WTC11 (cell line): ENCODE results near the gene IMMP1L. TPM values are rescaled to one million over a fixed set of nuclear protein-coding genes. Genes with fewer than 3 reads are reported as not detected.

Experiments used
- ATAC-seq: fragments of 200-7000 bp; cut with Tn5 transposase; 2 replicates; pipeline ENCODE4 v1.10.0; 2021; ENCODE audit warnings: mild to moderate bottlenecking, moderate library complexity
- CTCF ChIA-PET: fragments of 300-600 bp; sonication (Branson Sonifier 250); formaldehyde crosslinking; loops from one replicate; lab custom pipeline; 2021; ENCODE audit warnings: antibody characterized with exemption; lab: Charles Lee
- POLR2A ChIA-PET: fragments of 350-600 bp; sonication (Branson Sonifier 250); formaldehyde crosslinking; loops from one replicate; lab custom pipeline; 2021; ENCODE audit warnings: antibody characterized with exemption; lab: Charles Lee
- DNase-seq: peaks from one replicate; pipeline ENCODE4 v3.0.0; 2021; ENCODE audit warnings: low spot score
- H3K27ac Mint-ChIP-seq: 2 replicates; pipeline ENCODE4 v1.8.0; 2021; ENCODE audit warnings: mixed read lengths
- H3K27me3 Mint-ChIP-seq: 2 replicates; pipeline ENCODE4 v1.8.0; 2021; ENCODE audit warnings: low read depth, mild to moderate bottlenecking, moderate library complexity, mixed read lengths
- H3K36me3 Mint-ChIP-seq: 2 replicates; pipeline ENCODE4 v1.8.0; 2021; ENCODE audit warnings: mixed read lengths
- H3K4me1 Mint-ChIP-seq: 2 replicates; pipeline ENCODE4 v1.8.0; 2022; ENCODE audit warnings: mixed read lengths
- H3K4me3 Mint-ChIP-seq: 2 replicates; pipeline ENCODE4 v1.8.0; 2021; ENCODE audit warnings: mild to moderate bottlenecking, moderate library complexity, mixed read lengths
- H3K9me3 Mint-ChIP-seq: 2 replicates; pipeline ENCODE4 v1.8.0; 2021; ENCODE audit warnings: mixed read lengths
- ATF1 ChIP-seq: sonication (generic); formaldehyde crosslinking; IDR thresholded peaks from 2 replicates; pipeline ENCODE4 v1.8.1; 2023; ENCODE audit warnings: mild to moderate bottlenecking, moderate library complexity, missing genetic modification reagents
- ELF4 ChIP-seq: sonication (generic); formaldehyde crosslinking; IDR thresholded peaks from 2 replicates; pipeline ENCODE4 v1.8.1; 2022; ENCODE audit warnings: low read depth, mild to moderate bottlenecking, moderate library complexity, missing genetic modification reagents
- NFYB ChIP-seq: sonication (generic); formaldehyde crosslinking; conservative IDR thresholded peaks from 2 replicates; pipeline ENCODE4 v1.8.0; 2022; ENCODE audit warnings: low read depth, missing genetic modification reagents
- OVOL2 ChIP-seq: fragments of 250-450 bp; sonication (Bioruptor Pico); IDR thresholded peaks from 2 replicates; pipeline ENCODE4 v1.9.0; 2021; ENCODE audit warnings: mild to moderate bottlenecking, borderline replicate concordance
- PRRX2 ChIP-seq: fragments of 250-450 bp; sonication (Bioruptor Pico); IDR thresholded peaks from 2 replicates; pipeline ENCODE4 v1.8.0; 2021; ENCODE audit warnings: mild to moderate bottlenecking
- RORB ChIP-seq: fragments of 250-450 bp; sonication (Bioruptor Pico); IDR thresholded peaks from 2 replicates; pipeline ENCODE4 v1.9.0; 2021; ENCODE audit warnings: mild to moderate bottlenecking
- SMAD3 ChIP-seq: sonication (generic); formaldehyde crosslinking; IDR thresholded peaks from 2 replicates; pipeline ENCODE4 v1.8.0; 2022; ENCODE audit warnings: missing genetic modification reagents, mild to moderate bottlenecking, borderline replicate concordance
- SP1 ChIP-seq: sonication (generic); formaldehyde crosslinking; conservative IDR thresholded peaks from 2 replicates; pipeline ENCODE4 v1.8.1; 2022; ENCODE audit warnings: missing genetic modification reagents
- STAT6 ChIP-seq: sonication (generic); formaldehyde crosslinking; conservative IDR thresholded peaks from 2 replicates; pipeline ENCODE4 v1.8.1; 2023; ENCODE audit warnings: mild to moderate bottlenecking, low read depth, missing genetic modification reagents, moderate library complexity
- TCF7 ChIP-seq: sonication (generic); formaldehyde crosslinking; IDR thresholded peaks from 2 replicates; pipeline ENCODE4 v1.8.0; 2022; ENCODE audit warnings: mild to moderate bottlenecking, low read depth, missing genetic modification reagents, moderate library complexity
- TEAD4 ChIP-seq: sonication (generic); formaldehyde crosslinking; IDR thresholded peaks from 2 replicates; pipeline ENCODE4 v1.8.0; 2022; ENCODE audit warnings: mild to moderate bottlenecking, missing genetic modification reagents
- TP53 ChIP-seq: sonication (generic); formaldehyde crosslinking; IDR thresholded peaks from 2 replicates; pipeline ENCODE4 v1.8.1; 2023; ENCODE audit warnings: mild to moderate bottlenecking, missing genetic modification reagents
- ZNF263 ChIP-seq: sonication (generic); formaldehyde crosslinking; IDR thresholded peaks from 2 replicates; pipeline ENCODE4 v1.8.1; 2022; ENCODE audit warnings: low read depth, mild to moderate bottlenecking, moderate library complexity, missing genetic modification reagents
- ZNF281 ChIP-seq: sonication (generic); formaldehyde crosslinking; IDR thresholded peaks from 2 replicates; pipeline ENCODE4 v1.8.0; 2023; ENCODE audit warnings: mild to moderate bottlenecking, missing genetic modification reagents
- ZNF671 ChIP-seq: fragments of 250-450 bp; sonication (Bioruptor Pico); IDR thresholded peaks from 2 replicates; pipeline ENCODE4 v1.8.0; 2021; ENCODE audit warnings: mild to moderate bottlenecking
- total RNA-seq: library from RNA; stranded (reverse); gene quantifications from 3 replicates; pipeline ENCODE4 v1.2.3, GENCODE V29; 2021
- TF ChIP-seq, protein P1 (sequence below): fragments of 250-450 bp; sonication (Bioruptor Pico); IDR thresholded peaks from 2 replicates; pipeline ENCODE4 v1.8.0; 2021; ENCODE audit warnings: mild to moderate bottlenecking
- TF ChIP-seq, protein P2 (sequence below): sonication (generic); formaldehyde crosslinking; IDR thresholded peaks from 2 replicates; pipeline ENCODE4 v1.8.0; 2022; ENCODE audit warnings: missing genetic modification reagents

The IMMP1L gene
- total RNA-seq, 1 experiment from 2014 or later: 29.6 TPM

- CTCF ChIA-PET: no interaction called here
- Mint-ChIP-seq H3K36me3 (peaks cover 2% of the 10 kb centered on the region; the same call in 1 of the 2 replicates), H3K4me1 (no peaks in the 10 kb centered on the region), H3K27ac (no peak overlapping the region), H3K9me3 (peaks cover 5% of the 10 kb centered on the region; the same call in 1 of the 2 replicates), H3K4me3 (no peak overlapping the region), H3K27me3 (no peaks in the 10 kb centered on the region)
- TF ChIP-seq NFYB (CRISPR knock-in tag): no peak
- TF ChIP-seq OVOL2: no peak
- no peak for TF ChIP-seq ZNF263 (CRISPR knock-in tag)
- no peak for TF ChIP-seq TEAD4 (CRISPR knock-in tag)
- TF ChIP-seq ZNF281 (CRISPR knock-in tag): no peak
- no peak for TF ChIP-seq RORB (CRISPR knock-in tag)
- TF ChIP-seq ZNF671 (CRISPR knock-in tag): no peak
- no peak for TF ChIP-seq SMAD3 (CRISPR knock-in tag)
- no peak for TF ChIP-seq PRRX2 (CRISPR knock-in tag)
- TF ChIP-seq, protein P1, sequence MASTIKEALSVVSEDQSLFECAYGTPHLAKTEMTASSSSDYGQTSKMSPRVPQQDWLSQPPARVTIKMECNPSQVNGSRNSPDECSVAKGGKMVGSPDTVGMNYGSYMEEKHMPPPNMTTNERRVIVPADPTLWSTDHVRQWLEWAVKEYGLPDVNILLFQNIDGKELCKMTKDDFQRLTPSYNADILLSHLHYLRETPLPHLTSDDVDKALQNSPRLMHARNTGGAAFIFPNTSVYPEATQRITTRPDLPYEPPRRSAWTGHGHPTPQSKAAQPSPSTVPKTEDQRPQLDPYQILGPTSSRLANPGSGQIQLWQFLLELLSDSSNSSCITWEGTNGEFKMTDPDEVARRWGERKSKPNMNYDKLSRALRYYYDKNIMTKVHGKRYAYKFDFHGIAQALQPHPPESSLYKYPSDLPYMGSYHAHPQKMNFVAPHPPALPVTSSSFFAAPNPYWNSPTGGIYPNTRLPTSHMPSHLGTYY (CRISPR knock-in tag): no peak
- TF ChIP-seq STAT6: no peak
- TF ChIP-seq TCF7 (CRISPR knock-in tag): no peak
- TF ChIP-seq SP1: no peak
- no peak for TF ChIP-seq ELF4 (CRISPR knock-in tag)
- no peak for TF ChIP-seq ATF1
- TF ChIP-seq, protein P2, sequence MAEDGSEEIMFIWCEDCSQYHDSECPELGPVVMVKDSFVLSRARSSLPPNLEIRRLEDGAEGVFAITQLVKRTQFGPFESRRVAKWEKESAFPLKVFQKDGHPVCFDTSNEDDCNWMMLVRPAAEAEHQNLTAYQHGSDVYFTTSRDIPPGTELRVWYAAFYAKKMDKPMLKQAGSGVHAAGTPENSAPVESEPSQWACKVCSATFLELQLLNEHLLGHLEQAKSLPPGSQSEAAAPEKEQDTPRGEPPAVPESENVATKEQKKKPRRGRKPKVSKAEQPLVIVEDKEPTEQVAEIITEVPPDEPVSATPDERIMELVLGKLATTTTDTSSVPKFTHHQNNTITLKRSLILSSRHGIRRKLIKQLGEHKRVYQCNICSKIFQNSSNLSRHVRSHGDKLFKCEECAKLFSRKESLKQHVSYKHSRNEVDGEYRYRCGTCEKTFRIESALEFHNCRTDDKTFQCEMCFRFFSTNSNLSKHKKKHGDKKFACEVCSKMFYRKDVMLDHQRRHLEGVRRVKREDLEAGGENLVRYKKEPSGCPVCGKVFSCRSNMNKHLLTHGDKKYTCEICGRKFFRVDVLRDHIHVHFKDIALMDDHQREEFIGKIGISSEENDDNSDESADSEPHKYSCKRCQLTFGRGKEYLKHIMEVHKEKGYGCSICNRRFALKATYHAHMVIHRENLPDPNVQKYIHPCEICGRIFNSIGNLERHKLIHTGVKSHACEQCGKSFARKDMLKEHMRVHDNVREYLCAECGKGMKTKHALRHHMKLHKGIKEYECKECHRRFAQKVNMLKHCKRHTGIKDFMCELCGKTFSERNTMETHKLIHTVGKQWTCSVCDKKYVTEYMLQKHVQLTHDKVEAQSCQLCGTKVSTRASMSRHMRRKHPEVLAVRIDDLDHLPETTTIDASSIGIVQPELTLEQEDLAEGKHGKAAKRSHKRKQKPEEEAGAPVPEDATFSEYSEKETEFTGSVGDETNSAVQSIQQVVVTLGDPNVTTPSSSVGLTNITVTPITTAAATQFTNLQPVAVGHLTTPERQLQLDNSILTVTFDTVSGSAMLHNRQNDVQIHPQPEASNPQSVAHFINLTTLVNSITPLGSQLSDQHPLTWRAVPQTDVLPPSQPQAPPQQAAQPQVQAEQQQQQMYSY: no peak
- TF ChIP-seq TP53: no peak
- ATAC-seq (no peak), DNase-seq (no peak)
- POLR2A ChIA-PET: no interaction called here
These were observed 19.8 kb upstream of the IMMP1L start for GRCh38 chr11:31529189-31529588.
